Measurements from ENCODE around the gene BRCC3.

- TF ChIP-seq CTCF (IDR thresholded peaks at IDR 0.05) = peak; percentile 64 to 82 (median 70)
- no peak for TF ChIP-seq POLR2A (IDR thresholded peaks at IDR 0.05)
These were observed 14.2 kb upstream of the BRCC3 start for GRCh38 chrX:155056877-155057792.

All from heart left ventricle (tissue), 13 donors.